Choroid plexus epithelial cell (primary cell): ENCODE data around the gene CINP.

Experiments
- DNase-seq: peaks from one replicate; pipeline ENCODE4 v3.0.0-alpha.2; 2010; ENCODE audit warnings: low read depth
- H3K4me3 ChIP-seq: 2 replicates; pipeline ENCODE4 v1.5.1; 2011; ENCODE audit warnings: low read depth, mild to moderate bottlenecking, control low read depth, low read length, moderate library complexity
- CTCF ChIP-seq: conservative IDR thresholded peaks from 2 replicates; pipeline ENCODE4 v1.5.1; 2011; ENCODE audit warnings: low read depth, mild to moderate bottlenecking, control low read depth, inconsistent platforms, low read length, moderate library complexity

The CINP gene

GRCh38 chr14:102362545-102363181 lies at the start of gene CINP, which contains the start of gene TECPR2:
Gene CINP, minus strand, starts transcription at chr14:102362890. Its CDS starts 39 bp downstream, at chr14:102362851.
Gene TECPR2, plus strand, starts transcription at chr14:102362941. Its CDS starts 13,781 bp downstream, at chr14:102376722.
- DNase-seq: peak; percentile 96
- TF ChIP-seq CTCF: no peak
- H3K4me3 ChIP-seq: peak within 1 kb of the TSS; percentile 72

GRCh38 chr14:102408724-102409123 lies 46.0 kb upstream of the CINP start:
- TF ChIP-seq CTCF: no peak
- H3K4me3 ChIP-seq: no peak overlapping the region
- no peak for DNase-seq

GRCh38 chr14:102407258-102407657 lies 44.6 kb upstream of the CINP start:
- no peak for DNase-seq
- no peak overlapping the region for H3K4me3 ChIP-seq
- no peak for TF ChIP-seq CTCF

GRCh38 chr14:102403028-102403427 lies 40.3 kb upstream of the CINP start:
- no peak for DNase-seq
- no peak for TF ChIP-seq CTCF
- H3K4me3 ChIP-seq: no peak overlapping the region

GRCh38 chr14:102396521-102396920 lies 33.8 kb upstream of the CINP start:
- H3K4me3 ChIP-seq: no peak overlapping the region
- no peak for TF ChIP-seq CTCF
- no peak for DNase-seq

GRCh38 chr14:102394717-102395375 lies 32.2 kb upstream of the CINP start:
- TF ChIP-seq CTCF: no peak
- peak; percentile 10 for DNase-seq
- no peak overlapping the region for H3K4me3 ChIP-seq

GRCh38 chr14:102392506-102392905 lies 29.8 kb upstream of the CINP start:
- no peak overlapping the region for H3K4me3 ChIP-seq
- TF ChIP-seq CTCF: no peak
- no peak for DNase-seq
